ENCODE results near the gene SPECC1L.
"Not testable (repeated sequence)": the region's sequence is repeated elsewhere in the genome, so short reads cannot be mapped to it uniquely, and the experiment has no call there.

Gene SPECC1L, protein sequence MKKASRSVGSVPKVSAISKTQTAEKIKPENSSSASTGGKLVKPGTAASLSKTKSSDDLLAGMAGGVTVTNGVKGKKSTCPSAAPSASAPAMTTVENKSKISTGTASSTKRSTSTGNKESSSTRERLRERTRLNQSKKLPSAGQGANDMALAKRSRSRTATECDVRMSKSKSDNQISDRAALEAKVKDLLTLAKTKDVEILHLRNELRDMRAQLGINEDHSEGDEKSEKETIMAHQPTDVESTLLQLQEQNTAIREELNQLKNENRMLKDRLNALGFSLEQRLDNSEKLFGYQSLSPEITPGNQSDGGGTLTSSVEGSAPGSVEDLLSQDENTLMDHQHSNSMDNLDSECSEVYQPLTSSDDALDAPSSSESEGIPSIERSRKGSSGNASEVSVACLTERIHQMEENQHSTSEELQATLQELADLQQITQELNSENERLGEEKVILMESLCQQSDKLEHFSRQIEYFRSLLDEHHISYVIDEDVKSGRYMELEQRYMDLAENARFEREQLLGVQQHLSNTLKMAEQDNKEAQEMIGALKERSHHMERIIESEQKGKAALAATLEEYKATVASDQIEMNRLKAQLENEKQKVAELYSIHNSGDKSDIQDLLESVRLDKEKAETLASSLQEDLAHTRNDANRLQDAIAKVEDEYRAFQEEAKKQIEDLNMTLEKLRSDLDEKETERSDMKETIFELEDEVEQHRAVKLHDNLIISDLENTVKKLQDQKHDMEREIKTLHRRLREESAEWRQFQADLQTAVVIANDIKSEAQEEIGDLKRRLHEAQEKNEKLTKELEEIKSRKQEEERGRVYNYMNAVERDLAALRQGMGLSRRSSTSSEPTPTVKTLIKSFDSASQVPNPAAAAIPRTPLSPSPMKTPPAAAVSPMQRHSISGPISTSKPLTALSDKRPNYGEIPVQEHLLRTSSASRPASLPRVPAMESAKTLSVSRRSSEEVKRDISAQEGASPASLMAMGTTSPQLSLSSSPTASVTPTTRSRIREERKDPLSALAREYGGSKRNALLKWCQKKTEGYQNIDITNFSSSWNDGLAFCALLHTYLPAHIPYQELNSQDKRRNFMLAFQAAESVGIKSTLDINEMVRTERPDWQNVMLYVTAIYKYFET

DNA sequence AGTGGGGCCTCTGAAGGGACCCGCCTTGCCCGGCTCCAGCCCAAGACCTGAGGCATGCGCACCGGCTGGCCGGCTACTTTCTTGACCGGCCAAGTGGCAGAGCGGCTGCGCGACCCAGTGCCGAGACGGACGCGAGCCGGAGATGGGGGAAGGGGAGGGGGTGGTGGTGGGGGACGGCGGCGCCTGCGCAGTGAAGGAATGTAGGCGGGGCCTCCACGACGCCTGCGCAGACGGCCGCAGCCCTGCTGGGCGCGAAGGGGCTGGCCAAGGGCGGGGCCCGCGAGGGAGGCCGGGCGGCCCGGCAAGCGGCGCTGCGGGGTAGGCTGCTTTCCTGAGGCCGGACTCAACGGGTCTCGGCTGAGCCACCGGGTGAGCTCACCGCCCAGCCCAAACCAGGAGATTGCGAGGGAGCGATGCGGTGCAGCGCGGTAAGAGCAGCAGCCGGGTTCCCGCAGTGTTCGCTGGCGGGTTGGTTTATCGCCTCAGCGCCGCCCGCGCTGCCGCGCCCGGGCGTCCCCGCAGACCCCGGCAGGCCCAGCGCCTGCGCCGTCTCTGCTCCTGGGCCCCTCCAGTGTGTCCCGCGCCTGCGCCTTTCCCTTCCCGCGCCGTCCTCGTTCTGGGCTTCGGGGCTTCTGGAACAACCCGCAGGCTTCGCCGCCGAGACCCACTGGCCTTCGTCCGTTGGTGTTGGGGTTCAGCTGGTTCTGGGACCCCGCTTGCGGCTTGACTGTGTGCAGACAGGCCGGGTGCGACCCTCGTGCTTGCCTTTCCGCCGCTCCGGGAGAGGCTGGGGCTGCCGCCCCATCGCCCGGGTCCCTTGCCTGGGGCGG, at the start of gene SPECC1L:
TSS of gene SPECC1L (plus strand) at position 276 of the 830 bp plus-strand sequence. CDS start 31,401 bp downstream, outside the sequence.
- DNase-seq, result peak in 55 of 56 donors; percentile 38 to 98 (median 91)

DNA sequence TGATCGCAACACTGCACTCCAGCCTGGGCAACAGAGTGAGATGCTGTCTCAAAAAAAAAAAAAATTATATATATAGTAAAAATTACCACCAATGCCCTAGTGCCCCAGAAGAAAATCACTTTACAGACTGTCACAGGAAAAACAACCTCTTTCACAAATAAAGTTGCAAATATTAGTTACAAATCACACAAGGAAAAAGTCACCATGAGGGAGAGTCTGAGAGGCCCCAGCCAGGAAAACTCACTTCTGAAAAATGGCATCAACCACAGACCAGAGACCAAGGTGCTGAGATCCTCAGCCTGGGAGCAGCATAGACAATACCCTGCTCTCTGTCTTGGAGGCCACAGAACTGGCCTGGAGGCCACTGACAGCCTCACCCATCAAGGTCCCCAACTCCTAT, 46.2 kb upstream of the SPECC1L start:
- DNase-seq, result no peak

DNA sequence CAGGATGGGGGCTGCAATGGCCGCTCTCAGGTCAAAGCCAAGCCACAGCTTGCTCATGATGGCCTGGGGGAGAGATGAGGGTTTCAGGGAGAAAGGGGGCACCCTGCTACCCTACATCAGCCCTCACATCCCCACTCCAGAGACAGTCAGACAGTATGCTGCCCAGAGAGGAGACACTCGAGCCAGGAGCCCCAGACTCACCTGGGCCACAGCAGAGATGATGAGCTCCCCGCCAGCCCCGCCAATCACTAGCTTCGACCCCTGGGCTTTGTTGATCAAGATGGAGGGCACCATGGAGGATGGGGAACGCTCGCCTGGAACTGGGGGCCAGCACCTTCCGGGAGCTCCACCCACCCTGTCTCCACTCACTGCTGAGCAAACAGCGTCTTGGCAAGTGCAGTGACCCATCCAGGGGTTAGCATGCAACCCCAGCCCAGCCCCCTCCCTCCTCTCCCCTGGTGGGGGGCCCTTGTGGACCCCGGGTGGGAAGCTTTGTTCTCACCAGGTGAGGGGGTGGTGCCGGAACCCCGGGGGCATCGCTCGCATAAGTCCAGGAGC, 45.5 kb upstream of the SPECC1L start:
- no peak for DNase-seq

DNA sequence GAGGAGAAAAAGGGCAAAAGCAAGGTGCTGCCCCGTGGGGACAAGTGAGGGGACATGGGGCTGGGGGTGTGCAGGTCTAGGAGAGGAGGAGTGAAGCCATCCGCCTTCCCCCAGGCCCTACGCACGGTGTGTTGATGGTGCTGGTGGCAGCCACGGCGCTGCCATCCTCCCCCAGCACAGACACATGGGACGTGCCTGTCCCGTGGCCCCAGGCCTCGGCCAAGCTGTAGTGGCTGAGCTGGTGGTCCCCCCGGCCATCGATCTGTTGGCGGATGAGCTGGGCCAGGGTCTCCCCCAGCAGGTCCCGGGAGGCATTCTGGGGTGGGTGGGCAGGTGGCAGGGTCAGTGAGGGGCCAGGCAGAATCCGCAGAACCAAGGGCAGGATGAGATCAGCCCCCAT, 44.7 kb upstream of the SPECC1L start:
- no peak for DNase-seq

DNA sequence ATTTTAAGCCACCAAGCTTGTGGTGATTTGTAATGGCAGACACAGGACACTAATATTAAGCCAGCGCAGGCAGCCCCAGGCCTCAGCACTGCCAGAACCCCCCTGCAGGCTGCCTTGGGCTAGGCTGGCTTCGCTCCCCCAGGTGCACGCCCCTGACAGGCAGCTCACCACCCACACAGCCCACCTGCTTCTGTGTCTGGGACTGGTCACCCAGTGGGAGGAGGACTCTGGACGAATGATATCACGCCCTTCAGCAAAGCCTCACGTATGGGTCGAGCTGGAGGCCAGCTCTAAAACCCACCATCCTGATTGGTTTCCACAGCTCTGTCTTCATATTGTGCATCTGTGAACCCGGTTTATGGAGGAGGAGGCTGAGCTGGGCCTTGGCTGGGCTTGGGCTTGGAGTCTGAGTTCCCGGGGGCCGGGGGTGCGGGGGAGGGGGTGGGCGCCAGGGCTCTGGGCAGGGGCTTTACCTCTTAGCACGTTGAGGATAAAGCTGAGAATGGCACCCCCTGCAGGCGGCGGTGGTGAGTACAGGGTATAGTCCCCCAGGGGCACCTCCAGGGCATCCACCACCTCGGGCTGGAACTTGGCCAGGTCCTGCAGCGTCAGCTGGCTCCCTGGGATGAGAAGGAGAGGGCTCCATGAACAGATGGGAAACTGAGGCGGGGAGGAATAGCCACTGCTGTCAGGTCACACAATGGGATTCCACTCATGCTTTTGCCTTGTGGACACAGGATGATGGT, 39.5 kb upstream of the SPECC1L start:
- peak in 2 of 56 donors; percentile 14 to 30 for DNase-seq

DNA sequence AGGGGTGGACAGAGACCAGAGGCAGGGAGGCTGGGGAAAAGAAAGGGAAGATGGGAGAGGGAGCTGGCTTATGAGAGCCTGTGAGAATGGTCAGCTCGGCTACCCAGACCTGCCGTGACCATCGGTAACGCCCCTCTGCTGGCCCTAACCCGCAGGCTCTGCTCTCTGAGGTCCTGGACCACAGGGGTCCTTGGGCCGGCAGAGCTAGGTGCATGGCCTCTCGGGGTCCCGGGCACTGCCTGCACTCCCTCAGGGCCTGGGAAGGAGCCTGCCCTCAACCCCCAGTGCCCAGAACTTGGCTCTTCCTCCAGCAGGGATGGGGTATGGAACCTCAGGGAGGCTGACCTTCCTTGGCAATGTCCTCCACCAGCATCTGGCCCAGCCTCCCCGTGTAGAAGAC, 38.9 kb upstream of the SPECC1L start:
- no peak for DNase-seq

DNA sequence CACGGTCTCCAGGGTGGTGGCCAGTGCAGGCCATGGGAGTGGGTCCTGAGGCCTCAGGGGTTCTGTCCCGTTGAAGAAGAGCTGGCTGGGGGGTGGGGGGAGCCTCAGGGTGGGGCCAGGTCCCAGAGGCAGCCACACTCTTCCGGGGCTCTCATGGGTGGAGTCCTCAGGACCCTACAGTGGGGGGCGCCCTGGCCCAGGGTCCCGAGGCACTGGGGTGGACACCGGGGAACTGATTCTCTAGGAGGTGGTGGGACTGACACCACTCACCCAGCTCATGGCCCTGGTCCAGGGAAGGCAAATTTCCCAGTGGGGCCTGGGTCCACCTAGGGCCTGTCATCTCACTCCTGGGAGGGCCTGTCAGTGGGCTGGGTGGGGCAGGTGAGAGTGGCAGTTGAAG, 38.5 kb upstream of the SPECC1L start:
- DNase-seq, result no peak

DNA sequence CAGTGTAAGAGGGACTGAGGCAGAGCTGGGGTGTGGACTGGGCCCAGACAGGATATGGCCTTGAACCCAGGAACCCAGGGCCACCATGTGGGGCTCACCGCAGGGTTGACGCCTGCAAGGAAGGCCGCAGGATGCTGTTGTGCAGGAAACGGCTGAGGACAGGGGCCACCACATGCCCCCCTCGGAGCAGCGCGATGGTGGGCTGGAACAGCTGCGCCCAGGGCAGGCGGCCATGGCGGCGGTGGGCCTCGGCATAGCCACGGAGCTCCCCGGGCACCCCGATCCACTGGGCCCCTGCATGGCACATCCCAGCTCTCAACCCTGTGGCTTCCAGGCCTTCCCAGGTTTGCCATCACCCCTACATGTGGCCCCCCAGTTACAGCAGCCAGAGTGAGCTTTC, 37.9 kb upstream of the SPECC1L start:
- no peak for DNase-seq

DNA sequence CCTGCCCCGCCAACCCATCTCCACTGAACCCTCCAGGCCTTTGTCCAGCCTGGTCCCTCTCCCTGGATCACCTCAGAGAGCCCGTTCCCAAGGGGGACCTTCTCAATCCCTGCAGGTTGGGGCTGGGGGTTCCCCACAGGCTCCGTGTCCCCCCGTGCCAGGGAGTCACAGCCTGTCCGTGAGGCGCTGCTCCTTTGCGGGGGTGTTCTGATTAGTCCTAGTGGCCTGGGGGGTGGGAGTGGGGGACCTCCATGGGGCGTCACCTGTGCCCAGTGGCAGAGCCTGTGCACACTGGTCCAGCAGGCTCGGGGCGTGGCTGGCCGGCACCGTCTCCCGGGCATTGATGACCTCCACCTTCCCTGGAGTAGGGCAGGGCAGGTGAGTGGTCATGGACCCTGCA, 37.4 kb upstream of the SPECC1L start:
- DNase-seq, result no peak

DNA sequence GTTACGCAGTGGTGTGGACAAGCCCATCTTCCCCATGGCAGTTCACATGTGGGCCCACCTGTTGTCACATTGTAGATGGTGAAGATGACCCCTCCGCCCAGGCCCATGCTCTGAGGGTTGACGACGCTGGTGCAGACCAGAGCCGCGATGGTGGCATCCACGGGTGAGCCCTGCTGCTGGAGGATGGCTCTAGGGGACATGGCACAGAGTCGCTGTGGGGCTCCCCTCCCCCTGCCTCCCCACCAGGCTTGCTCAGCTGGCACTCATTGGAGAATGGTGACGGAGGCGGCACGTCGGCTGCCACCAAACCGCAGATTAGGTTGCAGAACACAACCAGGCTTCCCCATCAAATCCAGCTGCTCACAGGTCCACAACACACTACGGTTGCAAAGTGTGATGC, 36.8 kb upstream of the SPECC1L start:
- no peak for DNase-seq

DNA sequence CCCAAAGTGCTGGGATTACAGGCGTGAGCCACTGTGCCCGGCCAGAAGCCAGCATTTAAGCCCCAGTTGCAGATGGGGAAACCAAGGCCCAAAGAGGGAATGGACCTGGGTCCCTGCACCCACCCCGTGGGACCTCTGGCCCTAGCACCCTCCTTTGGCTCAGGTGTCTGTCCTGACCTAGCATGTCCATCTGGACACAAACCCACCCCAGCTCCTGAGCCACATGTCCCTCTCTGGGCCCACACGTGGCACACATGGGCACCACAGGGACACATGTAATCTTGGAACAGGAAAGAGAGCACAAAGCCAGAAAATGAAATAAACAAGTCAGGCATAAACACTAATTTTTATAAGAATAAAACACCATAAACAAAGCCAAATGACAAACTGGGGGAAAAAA, 35.3 kb upstream of the SPECC1L start:
- no peak for DNase-seq

DNA sequence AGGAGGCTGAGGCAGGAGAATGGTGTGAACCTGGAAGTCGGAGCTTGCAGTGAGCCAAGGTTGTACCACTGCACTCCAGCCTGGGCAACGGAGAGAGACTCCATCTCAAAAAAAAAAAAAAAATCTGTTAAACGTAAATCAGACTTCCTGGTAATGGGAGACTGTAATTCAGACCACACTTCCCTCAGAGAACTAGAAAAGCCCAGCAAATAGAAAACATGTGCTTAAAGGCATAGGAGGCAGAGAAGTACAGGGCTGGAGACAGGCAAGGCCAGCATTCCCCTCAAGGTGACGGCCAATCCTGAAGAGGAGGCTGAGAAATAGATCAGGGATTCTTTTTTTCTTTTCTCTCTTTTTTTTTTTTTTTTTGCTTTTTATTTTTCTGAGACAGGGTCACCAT, 34.0 kb upstream of the SPECC1L start:
- DNase-seq, result no peak

DNA sequence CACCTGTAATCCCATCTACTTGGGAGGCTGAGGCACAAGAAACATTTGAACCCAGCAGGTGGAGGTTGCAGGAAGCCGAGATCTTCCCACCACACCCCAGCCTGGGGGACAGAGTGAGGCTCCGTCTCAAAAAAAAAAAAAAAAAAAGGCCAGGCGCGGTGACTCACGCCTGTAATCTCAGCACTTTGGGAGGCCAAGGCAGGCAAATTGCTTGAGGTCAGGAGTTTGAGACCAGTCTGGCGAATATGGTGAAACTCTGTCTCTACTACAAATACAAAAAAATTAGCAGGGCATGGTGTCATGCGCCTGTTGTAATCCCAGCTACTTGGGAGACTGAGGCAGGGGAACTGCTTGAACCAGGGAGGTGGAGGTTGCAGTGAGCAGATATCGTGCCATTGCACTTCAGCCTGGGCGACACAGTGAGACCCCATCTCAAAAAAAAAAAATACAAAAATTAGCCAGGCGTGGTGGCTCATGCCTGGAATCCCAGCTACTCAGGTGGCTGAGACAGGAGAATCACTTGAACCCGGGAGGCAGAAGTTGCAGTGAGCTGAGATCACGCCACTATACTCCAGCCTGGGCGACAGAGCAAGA, 32.4 kb upstream of the SPECC1L start:
- DNase-seq, result not testable (repeated sequence)

DNA sequence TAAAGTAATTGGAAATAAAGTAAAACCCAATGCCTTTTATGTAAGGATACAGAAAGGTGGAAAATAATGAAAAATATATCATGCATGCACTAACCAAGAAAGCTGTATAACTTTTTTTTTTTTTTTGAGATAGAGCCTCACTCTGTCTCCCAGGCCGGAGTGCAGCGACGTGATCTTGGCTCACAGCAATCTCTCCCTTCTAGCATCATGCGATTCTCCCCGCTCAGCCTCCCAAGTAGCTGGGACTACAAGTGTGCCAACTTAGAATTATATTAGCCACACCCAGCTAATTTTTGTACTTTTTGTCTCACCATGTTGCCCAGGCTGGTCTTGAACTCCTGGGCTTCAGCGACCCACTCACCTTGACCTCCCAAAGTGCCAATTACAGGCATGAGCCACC, 30.2 kb upstream of the SPECC1L start:
- no peak for DNase-seq

DNA sequence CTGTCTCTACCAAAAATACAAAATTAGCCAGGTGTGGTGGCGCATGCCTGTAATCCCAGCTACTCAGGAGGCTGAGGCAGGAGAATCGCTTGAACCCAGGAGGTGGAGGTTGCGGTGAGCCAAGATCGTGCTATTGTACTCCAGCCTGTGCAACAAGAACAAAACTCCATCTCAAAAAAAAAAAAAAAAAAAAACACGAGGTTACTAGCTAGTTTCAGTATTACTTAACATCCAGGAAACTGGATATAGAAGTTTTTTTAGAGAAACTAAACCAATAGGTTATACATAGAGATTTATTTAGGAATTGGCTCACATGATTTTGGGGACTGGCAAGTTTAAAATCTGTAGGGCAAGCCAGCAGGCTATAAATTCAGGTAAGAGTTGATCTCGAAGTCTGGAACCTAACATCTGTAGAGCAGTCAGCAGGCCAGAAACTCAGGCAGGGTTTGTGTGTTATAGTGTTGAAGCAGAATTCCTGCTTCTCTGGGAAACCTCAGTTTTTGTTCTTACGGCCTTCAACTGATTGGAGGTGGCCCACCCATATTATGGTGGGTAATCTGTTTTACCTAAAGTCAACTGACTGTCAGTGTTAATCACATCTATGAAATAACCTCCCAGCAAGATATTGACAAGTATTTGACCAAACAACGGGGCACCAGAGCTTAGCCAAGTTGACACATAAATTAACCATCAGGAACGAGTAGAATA, 29.5 kb upstream of the SPECC1L start:
- DNase-seq, result not testable (repeated sequence)

DNA sequence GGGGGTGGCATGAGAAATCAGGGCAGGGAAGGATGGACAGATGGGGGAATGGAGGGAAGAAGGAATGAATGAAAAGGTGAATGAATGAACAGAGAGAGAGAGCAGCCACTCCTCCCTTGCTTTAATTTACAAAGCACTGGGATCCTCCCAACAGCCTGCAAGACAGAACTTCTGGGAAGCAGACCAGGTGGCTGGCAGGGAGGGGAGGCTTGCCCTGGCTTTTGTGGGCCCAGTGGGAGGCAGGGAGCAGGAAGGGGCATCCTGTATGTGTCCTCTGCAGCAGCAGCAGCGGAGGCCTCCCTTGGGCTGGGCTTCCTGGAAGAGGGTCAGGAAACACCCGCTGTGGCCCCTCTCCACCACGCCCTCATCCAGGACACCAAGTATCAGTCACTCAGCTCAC, 27.2 kb upstream of the SPECC1L start:
- not testable (repeated sequence) for DNase-seq

DNA sequence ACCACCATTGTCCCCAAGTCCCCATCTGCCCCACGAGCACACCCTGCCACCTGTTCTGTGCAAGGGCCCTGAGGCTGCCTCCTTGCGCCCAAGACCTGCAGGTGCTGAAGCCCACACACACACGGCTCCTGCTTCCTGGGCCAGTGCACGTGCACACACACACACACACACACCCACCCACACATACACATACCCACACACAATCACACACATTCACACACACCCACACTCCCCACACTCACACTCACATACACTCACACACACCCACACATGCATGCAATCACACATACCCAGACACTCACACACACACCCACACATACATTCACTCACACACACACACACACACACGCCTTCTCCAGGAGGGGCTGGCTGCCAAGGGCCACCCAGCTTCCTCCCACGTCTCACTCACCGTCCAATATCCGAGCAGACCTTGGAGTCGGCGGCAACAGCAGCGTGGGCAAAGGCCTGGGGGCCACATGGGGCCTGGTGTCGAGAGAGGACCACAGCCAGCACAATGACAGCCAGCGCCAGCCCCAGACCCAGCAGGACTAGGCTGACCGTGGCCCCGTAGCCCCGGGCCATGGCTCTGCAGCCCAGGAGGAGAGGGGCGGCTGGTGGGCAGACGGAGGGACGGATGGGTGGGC, 26.4 kb upstream of the SPECC1L start:
- DNase-seq, result no peak

DNA sequence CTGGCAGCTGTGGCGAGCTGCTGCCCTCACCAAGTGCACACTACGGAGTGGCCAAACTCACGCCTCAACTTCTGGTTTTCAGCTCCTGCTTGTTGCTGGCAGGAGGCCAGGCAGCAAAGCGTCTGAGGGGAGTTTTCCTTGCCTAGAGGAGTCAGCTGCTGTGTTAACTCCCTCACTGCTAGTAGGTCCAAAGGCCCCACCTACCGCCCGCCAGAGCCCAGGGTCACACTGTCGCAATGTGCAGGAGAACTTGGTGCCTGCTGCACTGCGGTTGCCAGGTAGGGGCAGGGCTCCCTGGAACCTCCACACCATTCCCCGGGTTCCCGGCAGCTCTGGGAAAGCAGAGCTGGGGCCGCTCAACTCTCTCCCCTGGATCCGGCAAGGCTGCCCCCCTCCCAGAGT, 25.6 kb upstream of the SPECC1L start, which contains the start of gene GGT5:
TSS of gene GGT5 (minus strand) at position 53 of the 402 bp plus-strand sequence. CDS start 357 bp downstream, outside the sequence.
- not testable (repeated sequence) for DNase-seq

Data from nucleus accumbens (tissue), 56 donors.